Stomach smooth muscle (tissue), 2 donors: ENCODE results near the gene CACNA1A.

Source experiments
- H3K27ac ChIP-seq: one replicate; pipeline ENCODE4 v1.7.0; 2013; ENCODE audit warnings: mild to moderate bottlenecking, low read length, inconsistent platforms
- H3K27me3 ChIP-seq, 2 donors: one replicate each; pipeline ENCODE4 v1.7.0; 2013; ENCODE audit warnings: low read length in 2 of 2; ENCODE audit not compliant: insufficient read depth in 2 of 2, control insufficient read depth in 1 of 2
- H3K36me3 ChIP-seq, 2 donors: one replicate each; pipeline ENCODE4 v1.7.0; 2013; ENCODE audit warnings: low read length in 2 of 2; ENCODE audit not compliant: control insufficient read depth in 2 of 2, insufficient read depth in 2 of 2
- H3K4me1 ChIP-seq: one replicate; pipeline ENCODE4 v1.7.0; 2013; ENCODE audit warnings: low read length; ENCODE audit not compliant: control insufficient read depth, insufficient read depth
- H3K4me3 ChIP-seq, 2 donors: one replicate each; pipeline ENCODE4 v1.7.0; 2013; ENCODE audit warnings: low read length in 2 of 2
- H3K9ac ChIP-seq, 2 donors: one replicate each; pipeline ENCODE4 v1.7.0; 2013; ENCODE audit warnings: low read length in 2 of 2, mild to moderate bottlenecking in 1 of 2
- H3K9me3 ChIP-seq, 2 donors: one replicate each; pipeline ENCODE4 v1.7.0; 2013; ENCODE audit warnings: low read length in 2 of 2; ENCODE audit not compliant: control insufficient read depth in 2 of 2
- donor health status: healthy.
- donor health status: Pancreatic carcinoma.

The CACNA1A gene

DNA sequence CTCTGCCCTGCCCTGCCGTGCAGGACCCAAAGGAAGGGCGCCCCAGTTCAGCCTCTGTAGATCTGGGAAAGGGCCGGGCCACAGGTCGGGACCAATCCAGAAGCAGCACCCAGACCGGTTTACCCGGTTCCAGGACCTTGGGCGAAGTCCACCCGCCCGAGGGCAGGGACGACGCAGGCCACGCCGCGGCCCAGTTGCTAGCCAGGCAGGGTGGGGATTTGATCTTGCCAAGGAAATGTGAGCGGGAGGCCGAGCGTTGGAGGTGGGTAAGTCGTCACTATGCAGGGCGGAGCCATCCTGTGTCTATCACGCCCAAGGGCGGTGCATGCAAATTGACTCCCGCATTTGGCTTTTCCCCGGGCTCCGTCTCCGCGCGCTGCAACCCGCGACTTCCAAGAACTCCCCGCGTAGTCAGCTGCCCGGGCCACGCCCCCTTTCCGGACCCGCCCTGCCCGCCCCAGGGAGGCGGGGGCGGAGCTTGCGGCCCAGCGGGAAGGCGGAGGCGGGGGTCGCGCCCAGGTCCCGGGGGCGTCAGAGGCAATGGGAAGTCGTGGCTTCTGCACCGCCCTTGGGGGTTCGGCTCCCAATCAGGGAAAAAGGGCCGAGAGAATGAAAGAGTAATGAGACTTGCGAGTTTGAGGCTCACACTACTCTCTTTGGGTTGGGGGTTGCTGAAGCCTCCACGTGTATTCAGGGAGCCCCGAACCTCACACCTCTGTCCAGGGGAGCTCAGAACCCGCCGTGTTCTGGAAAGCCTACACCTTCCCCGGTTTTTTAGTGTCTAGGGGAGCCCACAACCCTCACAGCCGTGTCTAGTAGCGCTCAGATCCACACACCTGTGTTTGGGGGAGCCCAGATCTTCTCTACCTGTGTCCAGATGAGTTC, 343.3 kb downstream of the CACNA1A start:
- H3K27me3 ChIP-seq: no peaks in the 10 kb centered on the region
- peaks cover 34% of the 10 kb centered on the region for H3K4me1 ChIP-seq
- peak overlapping the region; percentile 74 to 81 for H3K9ac ChIP-seq

GRCh38 chr19:13160557-13160956, 345.7 kb downstream of the CACNA1A start:
- Histone ChIP-seq H3K27ac (no peak overlapping the region), H3K36me3 (no peaks in the 10 kb centered on the region), H3K9ac (no peak overlapping the region), H3K4me1 (peaks cover 31% of the 10 kb centered on the region), H3K9me3 (no peaks in the 10 kb centered on the region), H3K4me3 (no peak overlapping the region), H3K27me3 (no peaks in the 10 kb centered on the region)

More for the DNA sequence above, 343.3 kb downstream of the CACNA1A start:
- peak overlapping the region; percentile 93 for H3K27ac ChIP-seq
- H3K4me3 ChIP-seq: peak overlapping the region; percentile 74 to 75
- H3K9me3 ChIP-seq: no peaks in the 10 kb centered on the region
- no peaks in the 10 kb centered on the region for H3K36me3 ChIP-seq

DNA sequence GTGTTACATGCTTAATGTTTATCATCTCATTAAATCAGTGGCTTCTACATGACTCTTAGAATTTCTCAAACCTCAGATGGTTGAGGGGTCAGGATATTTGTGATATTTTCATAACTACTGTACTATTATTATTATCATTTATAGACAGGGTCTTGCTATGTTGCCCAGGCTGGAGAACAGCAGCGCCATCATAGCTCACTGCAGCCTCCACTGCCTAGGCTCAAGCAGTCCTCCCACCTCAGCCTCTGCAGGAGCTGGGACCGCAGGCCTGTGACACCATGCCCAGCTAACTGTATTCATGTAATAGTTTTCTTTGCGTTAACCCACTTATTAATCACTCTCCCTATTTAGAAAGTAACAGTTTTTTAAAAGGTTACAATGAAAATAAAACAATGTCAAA, 346.6 kb downstream of the CACNA1A start:
- H3K4me1 ChIP-seq: peaks cover 36% of the 10 kb centered on the region
- H3K9ac ChIP-seq: no peak overlapping the region
- no peaks in the 10 kb centered on the region for H3K27me3 ChIP-seq
- H3K4me3 ChIP-seq: no peak overlapping the region
- no peaks in the 10 kb centered on the region for H3K36me3 ChIP-seq
- H3K27ac ChIP-seq: no peak overlapping the region
- no peaks in the 10 kb centered on the region for H3K9me3 ChIP-seq
